ENCODE measurements around the gene EMP3. TPM values are rescaled to one million over a fixed set of nuclear protein-coding genes. Genes with fewer than 3 reads are reported as not detected.

Gene EMP3
- total and polyA plus RNA-seq, 2 of the 4 experiments (the other 2 are of a cell fraction) = 147 to 632 TPM

DNA sequence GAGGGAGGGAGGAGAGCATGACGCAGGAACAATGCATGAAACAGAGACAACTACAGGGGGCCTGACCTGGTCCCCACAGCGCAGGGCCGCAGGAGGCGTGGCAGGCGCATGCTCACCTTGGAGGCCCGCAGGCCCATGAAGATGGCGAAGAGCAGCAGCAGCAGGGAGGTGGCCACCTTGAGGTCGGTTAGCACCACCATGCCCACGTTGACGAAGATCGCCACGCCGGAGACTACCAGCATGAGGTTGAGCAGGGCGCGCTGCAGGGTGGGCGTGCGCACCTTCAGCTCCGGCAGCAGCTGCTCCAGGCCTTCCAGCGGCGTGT lies 17.0 kb downstream of the EMP3 start:
- Histone ChIP-seq H3K4me2 (ENCODE audit: low read depth, low read length) (no peak overlapping the region), H3K9me3 (ENCODE audit: control insufficient read depth, insufficient read depth, low read length) (no peaks in the 10 kb centered on the region), H3K4me3 (ENCODE audit: insufficient read depth, low read depth, low read length) (no peak overlapping the region), H3K9me1 (ENCODE audit: insufficient read depth, low read length) (peaks cover 6% of the 10 kb centered on the region; the same call in 1 of the 2 replicates), H2AK5ac (ENCODE audit: low read depth, low read length) (no peak overlapping the region), H4K8ac (ENCODE audit: low read depth in 2 of 2, low read length in 2 of 2) (no peak overlapping the region), H2AFZ (replicated peaks; ENCODE audit: low read length, poor library complexity) (no peak overlapping the region), H3K56ac (ENCODE audit: extremely low read depth, insufficient read depth, low read length) (no peak overlapping the region), H3K4ac (ENCODE audit: low read depth, low read length) (no peak overlapping the region), H3K79me1 (ENCODE audit: low read depth in 1 of 2, low read length in 2 of 2) (no peaks in the 10 kb centered on the region), H4K91ac (ENCODE audit: insufficient read depth, low read depth, low read length) (no peak overlapping the region), H3K27ac (ENCODE audit: insufficient read depth, low read length) (no peak overlapping the region), H3K36me3 (ENCODE audit: control insufficient read depth, insufficient read depth, low read length) (no peaks in the 10 kb centered on the region), H4K5ac (ENCODE audit: low read depth, low read length) (no peak overlapping the region), H4K20me1 (ENCODE audit: insufficient read depth, low read length) (no peaks in the 10 kb centered on the region), H2BK15ac (ENCODE audit: low read depth, low read length) (no peak overlapping the region), H3K4me1 (ENCODE audit: control insufficient read depth, insufficient read depth, low read length) (no peaks in the 10 kb centered on the region), H2BK120ac (ENCODE audit: low read depth, low read length) (no peak overlapping the region), H3K14ac (replicated peaks; ENCODE audit: low read depth, low read length) (no peak overlapping the region), H2BK20ac (ENCODE audit: low read depth, low read length) (no peak overlapping the region), H2AK9ac (replicated peaks; ENCODE audit: low read depth, low read length, poor library complexity) (peak overlapping the region; percentile 65), H2BK5ac (ENCODE audit: low read depth, low read length, poor library complexity, severe bottlenecking) (no peak overlapping the region), H3K27me3 (ENCODE audit: control insufficient read depth, insufficient read depth, low read length) (no peaks in the 10 kb centered on the region), H3K18ac (ENCODE audit: low read depth, low read length) (no peak overlapping the region), H3K9ac (ENCODE audit: low read depth, low read length) (no peak overlapping the region), H3K23ac (ENCODE audit: low read depth, low read length) (no peak overlapping the region)
- TF ChIP-seq RAD21 (IDR thresholded peaks at IDR 0.05; ENCODE audit: low read length) (no peak), BHLHE40 (IDR thresholded peaks at IDR 0.05; ENCODE audit: low read depth, low read length) (no peak), NFE2L2 (IDR thresholded peaks at IDR 0.05; ENCODE audit: low read depth, low read length) (no peak), CHD1 (IDR thresholded peaks at IDR 0.05; ENCODE audit: low read depth, low read length) (no peak), CTCF (conservative IDR thresholded peaks at IDR 0.05; ENCODE audit: low read depth, low read length) (no peak), SMC3 (IDR thresholded peaks at IDR 0.05; ENCODE audit: low read depth, low read length) (no peak), MAFK (IDR thresholded peaks at IDR 0.05; ENCODE audit: low read depth, low read length) (no peak), POLR2A (IDR thresholded peaks at IDR 0.05; ENCODE audit: low read depth, low read length) (no peak), FOS (IDR thresholded peaks at IDR 0.05; ENCODE audit: low read depth, low read length) (no peak), RCOR1 (IDR thresholded peaks at IDR 0.05; ENCODE audit: insufficient replicate concordance, low read length) (no peak), MAZ (IDR thresholded peaks at IDR 0.05; ENCODE audit: borderline replicate concordance, low read depth, low read length) (no peak)
- TF ChIP-seq, protein P1, sequence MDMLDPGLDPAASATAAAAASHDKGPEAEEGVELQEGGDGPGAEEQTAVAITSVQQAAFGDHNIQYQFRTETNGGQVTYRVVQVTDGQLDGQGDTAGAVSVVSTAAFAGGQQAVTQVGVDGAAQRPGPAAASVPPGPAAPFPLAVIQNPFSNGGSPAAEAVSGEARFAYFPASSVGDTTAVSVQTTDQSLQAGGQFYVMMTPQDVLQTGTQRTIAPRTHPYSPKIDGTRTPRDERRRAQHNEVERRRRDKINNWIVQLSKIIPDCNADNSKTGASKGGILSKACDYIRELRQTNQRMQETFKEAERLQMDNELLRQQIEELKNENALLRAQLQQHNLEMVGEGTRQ (IDR thresholded peaks at IDR 0.05; ENCODE audit: low read depth, low read length) = no peak
- 93% methylated on average over 18 of the region's 20 CpGs; no CpG with 5 or more reads in 1 of the 2 experiments for WGBS, 2 experiments (ENCODE audit: extremely low coverage in 2 of 2, insufficient read length in 1 of 2)
- intact Hi-C loops (cut with micrococcal nuclease) = no loop called here
- CTCF ChIA-PET = no interaction called here
- BruUV-seq (replicated peaks) = no TSS peak
- in situ Hi-C loops (cut with MboI; ENCODE audit: low sequenced_read_pairs) = no loop called here
- POLR2A ChIA-PET (ENCODE audit: unreplicated experiment) = no interaction called here
- DNase-seq (no peak), ATAC-seq (ENCODE audit: low read depth) (no peak)
- dilution Hi-C loops (cut with HindIII; ENCODE audit: low sequenced_read_pairs, unreplicated experiment) = no loop called here

Data from IMR-90 (cell line).